Fibroblast of skin of back (primary cell): ENCODE measurements around the gene ITPR2. TPM values are rescaled to one million over a fixed set of nuclear protein-coding genes. Genes with fewer than 3 reads are reported as not detected.
"Not testable (repeated sequence)": the region's sequence is repeated elsewhere in the genome, so short reads cannot be mapped to it uniquely, and the experiment has no call there.

ENCODE experiments used
- DNase-seq: peaks from one replicate; pipeline ENCODE4 v3.0.0-alpha.2; 2013
- polyA plus RNA-seq, 2 experiments: library from polyadenylated mRNA; unstranded; fragments of 120-200 nt; gene quantifications; one replicate each; pipeline ENCODE4 v1.2.1, GENCODE V29; 2013; ENCODE audit not compliant: insufficient read length in 2 of 2

Gene ITPR2
- 5.1 TPM for polyA plus RNA-seq (2013, experiment 1 of 2; ENCODE audit: insufficient read length)
- polyA plus RNA-seq (2013, experiment 2 of 2; ENCODE audit: insufficient read length) = 4.1 TPM

- peak; percentile 94 for DNase-seq
These were observed at the start of gene ITPR2 for GRCh38 chr12:26832822-26833742. Gene ITPR2 (minus strand): TSS chr12:26833194. CDS start chr12:26832781, 413 bp downstream.

- DNase-seq = no peak
These were observed 47.6 kb upstream of the ITPR2 start for GRCh38 chr12:26880625-26881024.

- no peak for DNase-seq
These were observed 45.7 kb upstream of the ITPR2 start for GRCh38 chr12:26878661-26879119.

- DNase-seq = no peak
These were observed 41.7 kb upstream of the ITPR2 start for GRCh38 chr12:26874501-26875296.

- no peak for DNase-seq
These were observed 39.6 kb upstream of the ITPR2 start for GRCh38 chr12:26872625-26873024.

- DNase-seq = no peak
These were observed 39.0 kb upstream of the ITPR2 start for GRCh38 chr12:26871985-26872384.

- DNase-seq = no peak
These were observed 37.8 kb upstream of the ITPR2 start for GRCh38 chr12:26870491-26871419.

- DNase-seq = no peak
These were observed 37.0 kb upstream of the ITPR2 start for GRCh38 chr12:26869908-26870459.

GRCh38 chr12:26869104-26869494 is 36.1 kb upstream of the ITPR2 start:
- DNase-seq = no peak

- DNase-seq = no peak
These were observed 35.6 kb upstream of the ITPR2 start for GRCh38 chr12:26868447-26869103.

- DNase-seq = no peak
These were observed 34.1 kb upstream of the ITPR2 start for GRCh38 chr12:26867080-26867479.

GRCh38 chr12:26863515-26863914 is 30.5 kb upstream of the ITPR2 start:
- DNase-seq = no peak

- DNase-seq = not testable (repeated sequence)
These were observed 29.8 kb upstream of the ITPR2 start for GRCh38 chr12:26862787-26863186.

- DNase-seq = no peak
These were observed 28.7 kb upstream of the ITPR2 start for GRCh38 chr12:26861690-26862089.

- DNase-seq = no peak
These were observed 24.6 kb upstream of the ITPR2 start for GRCh38 chr12:26857465-26858176.

GRCh38 chr12:26855337-26855736 is 22.3 kb upstream of the ITPR2 start:
- DNase-seq = no peak

- no peak for DNase-seq
These were observed 21.0 kb upstream of the ITPR2 start for GRCh38 chr12:26854031-26854390.

GRCh38 chr12:26853303-26854030 is 20.5 kb upstream of the ITPR2 start:
- peak; percentile 53 for DNase-seq

- no peak for DNase-seq
These were observed 18.2 kb upstream of the ITPR2 start for GRCh38 chr12:26851031-26851809.
